Esophagus (tissue), 2 donors: Measurements from ENCODE around the gene CST2. TPM values are rescaled to one million over a fixed set of nuclear protein-coding genes. Genes with fewer than 3 reads are reported as not detected.
"Not testable (repeated sequence)": the region's sequence is repeated elsewhere in the genome, so short reads cannot be mapped to it uniquely, and the experiment has no call there.

Source experiments
- H3K27ac ChIP-seq, 2 donors: one replicate each; pipeline ENCODE4 v1.5.1; 2013; ENCODE audit warnings: low read depth in 2 of 2, mild to moderate bottlenecking in 2 of 2, inconsistent platforms in 1 of 2, low read length in 1 of 2, moderate library complexity in 1 of 2
- H3K27me3 ChIP-seq, 2 donors: one replicate each; pipeline ENCODE4 v1.6.1; 2013; ENCODE audit warnings: low read length in 2 of 2, control low read depth in 1 of 2, mild to moderate bottlenecking in 1 of 2; ENCODE audit not compliant: insufficient read depth in 2 of 2, control insufficient read depth in 1 of 2
- H3K36me3 ChIP-seq, 2 donors: one replicate each; pipeline ENCODE4 v1.6.1; 2013; ENCODE audit warnings: low read length in 1 of 2; ENCODE audit not compliant: control insufficient read depth in 2 of 2, insufficient read depth in 2 of 2
- H3K4me1 ChIP-seq, 2 donors: one replicate each; pipeline ENCODE4 v1.6.1; 2013; ENCODE audit warnings: low read length in 1 of 2; ENCODE audit not compliant: control insufficient read depth in 2 of 2, insufficient read depth in 2 of 2
- H3K4me3 ChIP-seq, 2 donors: one replicate each; pipeline ENCODE4 v1.5.1; 2013; ENCODE audit warnings: low read length in 2 of 2, mild to moderate bottlenecking in 2 of 2, low read depth in 1 of 2, moderate library complexity in 1 of 2
- H3K9me3 ChIP-seq, 2 donors: one replicate each; pipeline ENCODE4 v1.6.1; 2013; ENCODE audit warnings: mild to moderate bottlenecking in 2 of 2, low read depth in 1 of 2, low read length in 1 of 2, moderate library complexity in 1 of 2; ENCODE audit not compliant: control insufficient read depth in 2 of 2, insufficient read depth in 1 of 2
- WGBS, 2 donors: extraction: QIAGEN DNeasy Blood & Tissue Kit; methylation state at CpG; one replicate each; pipeline ENCODE4 v1.1.7; 2013; 5-methylcytosine and 5-hydroxymethylcytosine counted together
- polyA plus RNA-seq, 2 donors: library from polyadenylated mRNA; stranded (reverse); fragments of 200-250 nt; gene quantifications; one replicate each; pipeline ENCODE4 v1.2.3, GENCODE V29; 2013
- donor health status: healthy with polysubstance abuse.
- donor health status: Bipolar disorder and iron deficiency.

Gene CST2
- polyA plus RNA-seq, 2 donors, result 0.15 TPM; not detected in 1

DNA sequence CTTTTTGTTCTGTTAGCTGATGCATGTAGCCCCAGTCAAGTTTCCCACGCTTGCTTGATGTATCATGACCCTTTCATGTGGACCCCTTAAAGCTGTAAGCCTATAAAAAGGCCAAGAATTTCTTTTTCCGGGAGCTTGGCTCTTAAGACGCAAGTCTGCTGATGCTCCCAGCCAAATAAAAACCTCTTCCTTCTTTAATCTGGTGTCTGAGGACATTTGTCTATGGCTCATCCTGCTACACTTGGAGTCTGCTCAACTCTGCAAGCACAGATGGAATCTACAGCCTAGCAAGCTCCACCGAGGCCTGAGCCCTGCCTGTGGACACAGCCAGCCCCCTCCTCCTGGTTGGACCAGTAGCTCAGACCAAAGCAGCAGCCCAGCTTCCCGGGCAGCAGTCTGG is 3.4 kb downstream of the CST2 start:
- Histone ChIP-seq H3K27me3 (no peaks in the 10 kb centered on the region), H3K9me3 (peaks cover 0 to under 1% of the 10 kb centered on the region in 2 donors), H3K36me3 (no peaks in the 10 kb centered on the region), H3K4me1 (no peaks in the 10 kb centered on the region), H3K4me3 (no peak overlapping the region), H3K27ac (peak overlapping the region in 1 of 2 donors; percentile 33)
- WGBS, 2 donors, result 58 to 60% methylated on average over 5 of the region's 5 CpGs

DNA sequence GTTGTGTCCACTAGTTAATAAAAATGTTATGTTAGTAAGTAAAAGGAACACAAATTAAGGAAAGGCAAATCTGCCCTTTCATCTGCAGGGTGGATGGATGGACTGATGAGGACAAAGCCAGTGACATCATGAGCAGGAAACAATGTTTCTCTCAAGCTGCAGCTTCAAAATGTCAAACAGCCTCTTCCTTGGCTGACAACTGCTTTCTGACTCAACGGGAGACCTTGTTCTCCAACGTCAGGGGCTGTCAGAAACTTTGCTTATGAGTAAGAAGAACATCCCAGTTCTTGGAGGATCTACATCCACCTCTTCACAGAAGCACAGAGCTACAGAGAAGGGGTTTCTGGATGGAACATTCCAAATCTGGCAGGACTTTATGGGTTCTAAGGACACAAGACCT is 6.0 kb downstream of the CST2 start:
- no peaks in the 10 kb centered on the region for H3K9me3 ChIP-seq
- H3K4me3 ChIP-seq, result no peak overlapping the region
- no peak overlapping the region for H3K27ac ChIP-seq
- no peaks in the 10 kb centered on the region for H3K36me3 ChIP-seq
- H3K27me3 ChIP-seq, result no peaks in the 10 kb centered on the region
- no peaks in the 10 kb centered on the region for H3K4me1 ChIP-seq
- WGBS, 2 donors, result 43 to 45% methylated on average over 2 of the region's 2 CpGs

DNA sequence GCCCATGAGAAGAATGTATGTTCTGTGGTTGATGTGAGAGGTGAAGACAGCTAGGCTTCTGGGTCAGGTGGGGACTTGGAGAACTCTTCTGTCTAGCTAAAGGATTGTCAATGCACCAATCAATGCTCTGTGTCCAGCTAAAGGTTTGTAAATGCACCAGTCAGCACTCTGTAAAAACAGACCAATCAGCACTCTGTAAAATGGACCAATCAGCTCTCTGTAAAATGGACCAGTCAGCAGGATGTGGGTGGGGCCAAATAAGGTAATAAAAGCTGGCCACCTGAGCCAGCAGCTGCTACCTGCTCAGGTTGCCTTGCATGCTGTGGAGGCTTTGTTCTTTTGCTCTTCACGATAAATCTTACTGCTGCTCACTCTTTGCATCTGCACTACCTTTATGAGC is 15.0 kb downstream of the CST2 start:
- not testable (repeated sequence) for H3K27me3 ChIP-seq, H3K4me3 ChIP-seq, H3K27ac ChIP-seq, H3K4me1 ChIP-seq, H3K9me3 ChIP-seq, H3K36me3 ChIP-seq
- WGBS, 2 donors, result 96 to 100% methylated on average over 1 of the region's 1 CpG

DNA sequence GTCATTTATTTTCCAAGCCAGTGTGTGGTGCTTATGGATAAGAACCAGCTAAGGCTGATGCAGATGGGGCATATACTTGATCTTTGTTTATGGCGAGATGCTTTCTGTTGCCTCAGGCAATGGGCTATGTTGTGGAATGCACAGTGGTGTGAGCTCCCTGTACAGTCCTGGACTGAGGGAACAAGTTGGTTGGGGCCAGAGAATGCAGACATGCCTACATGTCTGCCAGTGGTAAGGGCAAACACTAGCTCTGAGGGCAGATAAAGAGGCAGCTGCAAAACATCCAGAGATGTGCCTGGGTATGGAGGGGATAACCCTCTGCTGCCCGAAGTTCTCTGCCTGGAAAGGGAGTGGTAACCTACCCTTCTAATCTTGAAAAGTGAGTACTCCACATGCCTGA is 16.2 kb downstream of the CST2 start:
- WGBS, 2 donors, result 79 to 81% methylated on average over 2 of the region's 2 CpGs
- H3K36me3 ChIP-seq, H3K27ac ChIP-seq, H3K4me3 ChIP-seq, H3K27me3 ChIP-seq, H3K4me1 ChIP-seq, H3K9me3 ChIP-seq: not testable (repeated sequence)

DNA sequence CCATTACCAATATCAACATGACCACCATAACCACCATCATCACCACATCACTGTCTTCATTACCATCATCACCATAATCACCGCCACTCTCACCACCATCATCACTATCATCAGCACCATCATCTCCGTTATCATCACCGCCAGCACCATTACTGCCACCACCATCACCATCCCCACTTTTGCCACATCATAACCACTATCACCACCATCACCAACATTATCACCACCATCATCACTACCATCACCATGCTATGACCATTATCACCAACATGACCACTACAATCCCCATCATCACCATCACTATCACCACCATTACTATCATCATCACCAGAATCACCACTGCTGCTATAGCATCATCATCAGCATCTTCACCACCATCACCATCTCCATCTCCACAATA is 25.7 kb downstream of the CST2 start:
- Histone ChIP-seq H3K27me3 (no peaks in the 10 kb centered on the region), H3K9me3 (peaks cover 0 to 4% of the 10 kb centered on the region in 2 donors), H3K4me1 (no peaks in the 10 kb centered on the region), H3K27ac (no peak overlapping the region), H3K4me3 (no peak overlapping the region), H3K36me3 (no peaks in the 10 kb centered on the region)
- WGBS, 2 donors, result 95 to 99% methylated on average over 3 of the region's 3 CpGs

DNA sequence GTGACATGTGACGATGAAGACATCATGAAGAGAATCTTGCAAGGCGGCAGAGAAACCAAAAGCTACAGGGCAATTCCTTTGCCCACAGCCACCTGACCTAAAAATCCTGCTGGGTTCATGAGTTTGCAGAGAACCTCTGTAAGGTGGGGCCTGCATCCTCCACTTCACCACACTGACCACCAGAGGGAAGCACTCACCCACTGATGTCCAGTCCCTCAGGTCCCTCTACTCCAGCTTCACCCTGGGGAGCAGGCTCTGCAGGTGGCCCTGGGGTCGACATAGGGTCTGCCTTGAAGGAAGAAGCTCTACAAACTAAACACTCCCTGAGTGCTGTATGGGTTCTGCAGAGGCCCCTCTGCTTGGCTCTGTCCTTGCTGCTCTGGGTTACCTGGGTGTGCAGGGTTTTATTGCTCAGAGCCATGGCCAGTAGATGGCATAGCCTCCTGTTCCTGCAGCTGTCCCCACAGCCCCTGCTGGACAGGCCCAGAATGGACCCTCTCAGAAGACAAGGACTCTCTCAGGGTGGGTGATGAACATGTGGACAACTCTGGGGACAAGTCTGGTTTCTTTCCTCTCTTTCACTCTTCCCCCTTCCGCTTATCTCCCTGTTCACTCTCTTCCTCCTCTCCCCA is 27.2 kb downstream of the CST2 start:
- not testable (repeated sequence) for H3K27ac ChIP-seq, H3K36me3 ChIP-seq, H3K9me3 ChIP-seq, H3K4me3 ChIP-seq, H3K27me3 ChIP-seq, H3K4me1 ChIP-seq
- 53 to 62% methylated on average over 4 of the region's 4 CpGs for WGBS, 2 donors

DNA sequence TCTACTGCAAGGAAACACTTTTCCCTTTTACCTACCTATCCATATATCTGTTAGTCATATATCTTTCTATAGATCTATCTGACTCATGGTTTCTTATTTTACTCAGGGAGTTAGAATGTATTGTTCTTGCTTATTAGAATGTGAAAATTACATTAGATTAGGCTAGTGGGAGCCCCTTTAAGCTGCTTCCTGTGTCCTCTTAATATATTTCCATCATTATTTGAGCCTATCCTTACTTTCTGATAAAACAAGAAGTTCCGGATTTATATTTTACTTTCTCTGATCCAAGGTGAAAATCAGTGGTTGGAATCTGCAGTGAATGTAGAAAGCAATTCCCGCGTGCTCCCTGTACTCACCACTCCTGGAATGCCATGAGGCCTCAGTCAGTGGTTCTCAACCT is 31.0 kb downstream of the CST2 start:
- WGBS, 2 donors, result 77 to 84% methylated on average over 3 of the region's 3 CpGs
- Histone ChIP-seq H3K27ac (no peak overlapping the region), H3K4me1 (no peaks in the 10 kb centered on the region), H3K27me3 (no peaks in the 10 kb centered on the region), H3K36me3 (no peaks in the 10 kb centered on the region), H3K4me3 (no peak overlapping the region), H3K9me3 (no peaks in the 10 kb centered on the region)

DNA sequence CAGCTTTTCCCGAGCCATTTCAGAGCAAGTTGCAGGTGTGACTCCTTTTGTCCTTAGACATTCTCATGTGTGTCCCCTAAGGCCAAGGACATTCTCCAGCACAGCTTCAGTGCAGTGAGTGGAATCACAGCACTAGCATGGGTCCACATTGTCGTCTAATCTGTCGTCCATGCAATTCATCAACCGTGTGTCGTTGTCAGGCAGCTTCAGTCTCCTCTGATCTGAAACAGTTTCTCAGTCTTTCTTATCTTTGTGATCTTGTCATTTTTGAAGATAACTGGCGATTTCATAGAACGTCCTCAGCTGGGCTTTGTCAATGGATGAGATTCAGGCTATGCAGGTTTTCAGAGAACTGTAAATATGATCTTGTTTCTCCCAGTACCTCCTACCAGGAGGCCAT is 31.7 kb downstream of the CST2 start:
- no peaks in the 10 kb centered on the region for H3K27me3 ChIP-seq
- 54 to 55% methylated on average over 7 of the region's 7 CpGs for WGBS, 2 donors
- H3K27ac ChIP-seq, result no peak overlapping the region
- H3K4me1 ChIP-seq, result no peaks in the 10 kb centered on the region
- H3K4me3 ChIP-seq, result no peak overlapping the region
- H3K36me3 ChIP-seq, result no peaks in the 10 kb centered on the region
- H3K9me3 ChIP-seq, result no peaks in the 10 kb centered on the region

DNA sequence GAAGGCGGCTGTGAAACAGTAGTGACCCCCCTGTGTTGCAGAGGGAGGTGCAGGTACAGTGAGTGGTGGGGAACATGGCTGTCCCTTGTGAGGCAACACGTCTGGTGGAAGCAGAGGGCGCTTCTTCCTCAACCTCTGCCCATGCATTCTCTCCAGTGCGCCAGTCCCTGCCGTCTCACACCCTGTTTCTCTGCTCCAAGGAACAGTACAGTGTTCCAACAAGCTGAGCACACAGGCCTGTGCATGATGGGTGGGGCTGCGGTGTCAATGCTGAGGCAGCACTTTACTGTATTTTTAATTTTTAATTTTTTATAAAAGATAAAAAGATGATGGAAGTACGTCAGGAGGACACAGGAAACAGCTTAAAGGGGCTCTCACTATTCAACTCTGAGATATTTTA is 32.5 kb downstream of the CST2 start:
- no peaks in the 10 kb centered on the region for H3K4me1 ChIP-seq
- H3K9me3 ChIP-seq, result no peaks in the 10 kb centered on the region
- no peaks in the 10 kb centered on the region for H3K27me3 ChIP-seq
- no peaks in the 10 kb centered on the region for H3K36me3 ChIP-seq
- H3K27ac ChIP-seq, result no peak overlapping the region
- H3K4me3 ChIP-seq, result no peak overlapping the region
- 66 to 70% methylated on average over 7 of the region's 7 CpGs for WGBS, 2 donors

DNA sequence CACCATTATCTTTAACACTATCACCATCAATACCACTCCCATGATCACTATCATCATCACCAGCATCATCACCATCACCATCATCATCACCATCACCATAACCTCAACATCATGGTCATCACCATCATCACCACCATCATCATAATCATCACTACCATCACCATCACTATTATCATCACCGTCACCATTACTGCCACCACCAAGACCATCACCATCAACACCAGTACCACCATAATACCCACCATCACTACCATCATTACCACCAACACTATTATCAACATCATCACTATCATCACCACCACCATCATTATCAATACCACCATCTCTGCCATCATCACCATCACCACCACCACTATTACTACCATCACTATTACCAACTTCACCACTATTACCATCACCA is 43.1 kb downstream of the CST2 start:
- H3K9me3 ChIP-seq, result no peaks in the 10 kb centered on the region
- 90 to 94% methylated on average over 1 of the region's 1 CpG for WGBS, 2 donors
- H3K36me3 ChIP-seq, result no peaks in the 10 kb centered on the region
- H3K27me3 ChIP-seq, result no peaks in the 10 kb centered on the region
- no peak overlapping the region for H3K4me3 ChIP-seq
- H3K27ac ChIP-seq, result no peak overlapping the region
- H3K4me1 ChIP-seq, result no peaks in the 10 kb centered on the region
